ENCODE results near the gene FAP.

- TF ChIP-seq POLR2A (IDR thresholded peaks at IDR 0.05) (no peak), CTCF (IDR thresholded peaks at IDR 0.05) (no peak)
Measured at GRCh38 chr2:162243715-162244114, 470 bp upstream of the FAP start.

Data from testis (tissue), 2 donors.